HUES6 (cell line): Measurements from ENCODE around the gene PLEKHM2.
"Not testable (repeated sequence)": the region's sequence is repeated elsewhere in the genome, so short reads cannot be mapped to it uniquely, and the experiment has no call there.

Experiments used
- H3K27ac ChIP-seq: 2 replicates; pipeline ENCODE4 v1.7.0; 2013; ENCODE audit warnings: low read depth, mild to moderate bottlenecking, low read length, inconsistent platforms
- H3K27me3 ChIP-seq: 2 replicates; pipeline ENCODE4 v1.6.1; 2013; ENCODE audit warnings: low read length; ENCODE audit not compliant: control insufficient read depth, insufficient read depth
- H3K36me3 ChIP-seq: 2 replicates; pipeline ENCODE4 v1.6.1; 2013; ENCODE audit warnings: low read length; ENCODE audit not compliant: control insufficient read depth, insufficient read depth
- H3K4me1 ChIP-seq: 2 replicates; pipeline ENCODE4 v1.6.1; 2013; ENCODE audit warnings: low read length; ENCODE audit not compliant: control insufficient read depth, insufficient read depth
- H3K4me3 ChIP-seq: 2 replicates; pipeline ENCODE4 v1.5.1; 2013; ENCODE audit warnings: low read depth, low read length
- H3K9ac ChIP-seq: one replicate; pipeline ENCODE4 v1.6.1; 2013; ENCODE audit warnings: mild to moderate bottlenecking, low read length
- H3K9me3 ChIP-seq: 2 replicates; pipeline ENCODE4 v1.6.1; 2013; ENCODE audit warnings: low read depth, low read length; ENCODE audit not compliant: control insufficient read depth, insufficient read depth

Gene PLEKHM2, protein sequence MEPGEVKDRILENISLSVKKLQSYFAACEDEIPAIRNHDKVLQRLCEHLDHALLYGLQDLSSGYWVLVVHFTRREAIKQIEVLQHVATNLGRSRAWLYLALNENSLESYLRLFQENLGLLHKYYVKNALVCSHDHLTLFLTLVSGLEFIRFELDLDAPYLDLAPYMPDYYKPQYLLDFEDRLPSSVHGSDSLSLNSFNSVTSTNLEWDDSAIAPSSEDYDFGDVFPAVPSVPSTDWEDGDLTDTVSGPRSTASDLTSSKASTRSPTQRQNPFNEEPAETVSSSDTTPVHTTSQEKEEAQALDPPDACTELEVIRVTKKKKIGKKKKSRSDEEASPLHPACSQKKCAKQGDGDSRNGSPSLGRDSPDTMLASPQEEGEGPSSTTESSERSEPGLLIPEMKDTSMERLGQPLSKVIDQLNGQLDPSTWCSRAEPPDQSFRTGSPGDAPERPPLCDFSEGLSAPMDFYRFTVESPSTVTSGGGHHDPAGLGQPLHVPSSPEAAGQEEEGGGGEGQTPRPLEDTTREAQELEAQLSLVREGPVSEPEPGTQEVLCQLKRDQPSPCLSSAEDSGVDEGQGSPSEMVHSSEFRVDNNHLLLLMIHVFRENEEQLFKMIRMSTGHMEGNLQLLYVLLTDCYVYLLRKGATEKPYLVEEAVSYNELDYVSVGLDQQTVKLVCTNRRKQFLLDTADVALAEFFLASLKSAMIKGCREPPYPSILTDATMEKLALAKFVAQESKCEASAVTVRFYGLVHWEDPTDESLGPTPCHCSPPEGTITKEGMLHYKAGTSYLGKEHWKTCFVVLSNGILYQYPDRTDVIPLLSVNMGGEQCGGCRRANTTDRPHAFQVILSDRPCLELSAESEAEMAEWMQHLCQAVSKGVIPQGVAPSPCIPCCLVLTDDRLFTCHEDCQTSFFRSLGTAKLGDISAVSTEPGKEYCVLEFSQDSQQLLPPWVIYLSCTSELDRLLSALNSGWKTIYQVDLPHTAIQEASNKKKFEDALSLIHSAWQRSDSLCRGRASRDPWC

GRCh38 chr1:15684042-15684461 is at the start of gene PLEKHM2:
Gene PLEKHM2, plus strand, starts transcription at chr1:15684320. Its CDS starts 239 bp downstream, at chr1:15684559.
- 0 out of 2 replicates have a peak, but pooled peaks cover 3% of the 10 kb centered on the region for H3K9me3 ChIP-seq
- no peaks in the 10 kb centered on the region for H3K27me3 ChIP-seq
- peak within 1 kb of the TSS; percentile 81 for H3K4me3 ChIP-seq
- H3K9ac ChIP-seq = peak within 1 kb of the TSS; percentile 80
- peaks cover 3% of the 10 kb centered on the region; the same call in 1 of the 2 replicates for H3K36me3 ChIP-seq
- H3K4me1 ChIP-seq = peaks cover 12% of the 10 kb centered on the region
- peak within 1 kb of the TSS; percentile 92 for H3K27ac ChIP-seq

DNA sequence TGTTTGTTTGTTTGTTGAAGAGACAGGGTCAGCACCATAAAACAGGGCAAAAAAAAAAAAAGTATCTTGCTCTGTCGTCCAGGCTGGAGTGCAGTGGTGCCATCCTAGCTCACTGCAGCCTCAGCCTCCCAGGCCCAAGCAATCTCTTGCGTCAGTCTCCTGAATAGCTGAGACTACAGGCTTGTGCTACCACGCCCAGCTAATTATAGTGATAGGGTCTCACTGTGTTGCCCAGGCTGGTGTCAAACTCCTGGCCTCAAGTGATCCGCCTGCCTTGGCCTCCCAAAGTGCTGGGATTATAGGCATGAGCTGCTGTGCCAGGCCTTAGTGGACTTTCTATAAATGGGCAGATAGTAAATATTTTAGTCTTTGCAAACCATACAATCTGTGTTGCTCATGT is 47.7 kb upstream of the PLEKHM2 start:
- H3K27me3 ChIP-seq = no peaks in the 10 kb centered on the region
- no peak overlapping the region for H3K9ac ChIP-seq
- H3K4me1 ChIP-seq = no peaks in the 10 kb centered on the region
- peaks cover 99% of the 10 kb centered on the region for H3K36me3 ChIP-seq
- no peaks in the 10 kb centered on the region for H3K9me3 ChIP-seq
- H3K27ac ChIP-seq = no peak overlapping the region
- no peak overlapping the region for H3K4me3 ChIP-seq

DNA sequence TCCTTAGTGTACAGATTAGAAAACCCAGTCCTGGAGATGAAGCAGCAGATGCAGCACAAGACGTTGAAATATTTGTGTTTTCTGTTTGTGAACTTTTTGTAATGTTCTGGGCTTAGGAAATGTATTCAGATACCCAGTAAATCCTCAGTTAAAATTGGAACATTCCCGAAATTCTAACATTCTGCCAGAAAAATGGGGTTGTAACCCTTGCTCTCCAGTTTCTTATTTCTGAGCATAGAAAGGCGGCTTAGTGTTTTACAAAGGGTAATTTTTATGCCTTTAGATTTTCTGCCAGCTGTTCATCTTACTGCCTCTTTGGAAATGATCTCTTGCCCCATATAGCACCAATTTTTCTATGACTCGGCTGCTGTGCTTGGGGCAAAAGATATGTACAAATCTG is 46.3 kb upstream of the PLEKHM2 start:
- H3K9ac ChIP-seq = no peak overlapping the region
- H3K27me3 ChIP-seq = no peaks in the 10 kb centered on the region
- no peak overlapping the region for H3K27ac ChIP-seq
- no peaks in the 10 kb centered on the region for H3K9me3 ChIP-seq
- H3K4me3 ChIP-seq = no peak overlapping the region
- H3K36me3 ChIP-seq = peaks cover 95% of the 10 kb centered on the region
- H3K4me1 ChIP-seq = no peaks in the 10 kb centered on the region

DNA sequence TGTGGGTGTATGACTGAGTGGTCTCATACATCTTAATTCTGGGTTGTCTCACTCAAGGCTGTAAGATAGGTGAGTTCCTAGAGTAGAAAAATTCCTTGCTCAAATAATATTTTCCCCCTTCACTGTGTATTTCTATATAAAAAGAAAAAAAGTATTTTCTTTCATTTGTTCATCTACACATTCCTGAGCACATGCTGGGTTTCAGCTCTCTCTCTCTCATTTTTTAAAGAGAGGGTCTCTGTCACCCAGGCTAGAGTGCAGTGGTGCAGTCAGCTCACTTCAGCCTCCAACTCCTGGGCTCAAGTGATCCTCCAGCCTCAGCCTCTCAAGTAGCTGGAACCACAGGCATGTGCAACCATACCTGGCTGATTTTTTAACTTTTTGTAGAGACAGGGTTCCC is 44.9 kb upstream of the PLEKHM2 start:
- no peaks in the 10 kb centered on the region for H3K27me3 ChIP-seq
- H3K36me3 ChIP-seq = peaks cover 95% of the 10 kb centered on the region

GRCh38 chr1:15639931-15640330 is 44.2 kb upstream of the PLEKHM2 start:
- Histone ChIP-seq H3K9ac (no peak overlapping the region), H3K9me3 (no peaks in the 10 kb centered on the region), H3K4me3 (no peak overlapping the region), H3K4me1 (no peaks in the 10 kb centered on the region), H3K27ac (no peak overlapping the region), H3K36me3 (peaks cover 91% of the 10 kb centered on the region), H3K27me3 (no peaks in the 10 kb centered on the region)

More for the DNA sequence above, 44.9 kb upstream of the PLEKHM2 start:
- H3K9ac ChIP-seq = no peak overlapping the region
- H3K4me3 ChIP-seq = no peak overlapping the region
- H3K4me1 ChIP-seq = no peaks in the 10 kb centered on the region
- H3K27ac ChIP-seq = no peak overlapping the region
- H3K9me3 ChIP-seq = no peaks in the 10 kb centered on the region

GRCh38 chr1:15640667-15641066 is 43.5 kb upstream of the PLEKHM2 start:
- Histone ChIP-seq H3K9me3 (no peaks in the 10 kb centered on the region), H3K4me3 (no peak overlapping the region), H3K9ac (no peak overlapping the region), H3K4me1 (no peaks in the 10 kb centered on the region), H3K27me3 (no peaks in the 10 kb centered on the region), H3K36me3 (peaks cover 91% of the 10 kb centered on the region), H3K27ac (no peak overlapping the region)

GRCh38 chr1:15649937-15650336 is 34.2 kb upstream of the PLEKHM2 start:
- Histone ChIP-seq H3K27ac (no peak overlapping the region), H3K9ac (no peak overlapping the region), H3K9me3 (no peaks in the 10 kb centered on the region), H3K4me1 (no peaks in the 10 kb centered on the region), H3K27me3 (no peaks in the 10 kb centered on the region), H3K4me3 (no peak overlapping the region), H3K36me3 (peaks cover 83% of the 10 kb centered on the region)

GRCh38 chr1:15650433-15650832 is 33.7 kb upstream of the PLEKHM2 start:
- Histone ChIP-seq H3K27me3 (no peaks in the 10 kb centered on the region), H3K9ac (no peak overlapping the region), H3K4me3 (no peak overlapping the region), H3K27ac (no peak overlapping the region), H3K4me1 (no peaks in the 10 kb centered on the region), H3K9me3 (no peaks in the 10 kb centered on the region), H3K36me3 (peaks cover 81% of the 10 kb centered on the region)

DNA sequence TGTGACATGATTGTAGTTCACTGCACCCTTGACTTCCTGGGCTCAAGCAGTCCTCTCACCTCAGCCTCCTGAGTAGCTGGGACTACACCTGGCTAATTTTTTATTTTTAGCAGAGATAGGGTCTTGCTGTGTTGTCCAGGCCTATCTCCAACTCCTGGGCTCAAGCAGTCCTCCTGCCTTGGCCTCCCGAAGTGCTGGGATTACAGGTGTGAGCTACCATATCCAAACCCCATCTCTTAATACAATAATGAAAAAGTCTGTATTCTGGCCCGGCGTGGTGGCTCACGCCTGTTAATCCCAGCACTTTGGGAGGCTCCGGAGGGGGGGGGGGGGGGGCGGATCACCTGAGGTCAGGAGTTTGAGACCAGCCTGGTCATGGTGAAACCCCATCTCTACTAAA is 32.0 kb upstream of the PLEKHM2 start:
- not testable (repeated sequence) for H3K27me3 ChIP-seq, H3K9ac ChIP-seq, H3K4me1 ChIP-seq, H3K27ac ChIP-seq, H3K4me3 ChIP-seq, H3K9me3 ChIP-seq
- peaks cover 80% of the 10 kb centered on the region for H3K36me3 ChIP-seq

DNA sequence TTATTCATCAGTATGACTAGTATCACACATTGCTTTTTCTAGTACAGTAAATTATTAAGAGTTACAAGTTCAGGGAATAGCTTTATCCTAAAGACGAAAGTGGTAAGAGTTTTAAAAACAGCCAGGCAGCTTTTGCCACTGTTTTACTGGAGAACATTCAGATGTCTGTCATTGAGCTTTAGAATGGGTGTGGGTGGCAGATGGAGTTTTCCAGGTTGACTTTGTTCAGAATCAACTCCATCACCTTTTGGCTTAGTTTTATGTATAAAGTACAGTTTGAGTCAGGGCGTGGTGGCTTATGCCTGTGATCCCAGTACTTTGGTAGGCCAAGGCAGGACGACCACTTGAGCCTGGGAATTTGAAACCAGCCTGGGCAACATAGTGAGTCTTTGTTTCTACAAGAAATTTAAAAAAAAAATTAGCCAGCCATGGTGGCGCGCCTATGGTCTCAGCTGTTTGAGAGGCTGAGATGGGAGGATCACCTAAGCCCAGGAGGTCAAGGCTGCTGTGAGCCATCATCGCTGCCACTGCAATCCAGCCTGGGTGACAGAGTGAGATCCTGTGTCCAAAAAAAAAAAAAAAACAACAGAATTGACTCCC is 29.9 kb upstream of the PLEKHM2 start:
- no peak overlapping the region for H3K9ac ChIP-seq
- peaks cover 78% of the 10 kb centered on the region for H3K36me3 ChIP-seq
- H3K27ac ChIP-seq = no peak overlapping the region

More for the DNA sequence above, 29.9 kb upstream of the PLEKHM2 start:
- no peaks in the 10 kb centered on the region for H3K27me3 ChIP-seq
- H3K4me3 ChIP-seq = no peak overlapping the region
- no peaks in the 10 kb centered on the region for H3K9me3 ChIP-seq
- H3K4me1 ChIP-seq = no peaks in the 10 kb centered on the region
